Measurements from ENCODE around the gene CPNE5. TPM values are rescaled to one million over a fixed set of nuclear protein-coding genes. Genes with fewer than 3 reads are reported as not detected.

The CPNE5 gene
- total RNA-seq, 1 donor from 2014 or later, result 0.13 TPM

- Histone ChIP-seq H3K4me3 (ENCODE audit: low read depth, low read length) (no peak overlapping the region), H3K27me3 (ENCODE audit: control insufficient read depth, insufficient read depth, low read length) (peaks cover 10% of the 10 kb centered on the region), H3K36me3 (ENCODE audit: control insufficient read depth, insufficient read depth, low read length) (no peaks in the 10 kb centered on the region)
- DNase-seq (ENCODE audit: low read depth), result no peak
- TF ChIP-seq CTCF (IDR thresholded peaks at IDR 0.05; ENCODE audit: insufficient read depth, low read length, poor library complexity, severe bottlenecking), result no peak
Observed at GRCh38 chr6:36780442-36781177, 58.6 kb downstream of the CPNE5 start.

- DNase-seq (ENCODE audit: low read depth), result no peak
- no peaks in the 10 kb centered on the region for H3K36me3 ChIP-seq (ENCODE audit: control insufficient read depth, insufficient read depth, low read length)
- no peak overlapping the region for H3K4me3 ChIP-seq (ENCODE audit: low read depth, low read length)
- peaks cover 10% of the 10 kb centered on the region for H3K27me3 ChIP-seq (ENCODE audit: control insufficient read depth, insufficient read depth, low read length)
- no peak for TF ChIP-seq CTCF (IDR thresholded peaks at IDR 0.05; ENCODE audit: insufficient read depth, low read length, poor library complexity, severe bottlenecking)
Observed at GRCh38 chr6:36779227-36779626, 60.0 kb downstream of the CPNE5 start.

GRCh38 chr6:36777801-36778200 lies 61.4 kb downstream of the CPNE5 start:
- Histone ChIP-seq H3K27me3 (ENCODE audit: control insufficient read depth, insufficient read depth, low read length) (peaks cover 10% of the 10 kb centered on the region), H3K36me3 (ENCODE audit: control insufficient read depth, insufficient read depth, low read length) (no peaks in the 10 kb centered on the region), H3K4me3 (ENCODE audit: low read depth, low read length) (no peak overlapping the region)
- no peak for TF ChIP-seq CTCF (IDR thresholded peaks at IDR 0.05; ENCODE audit: insufficient read depth, low read length, poor library complexity, severe bottlenecking)
- DNase-seq (ENCODE audit: low read depth), result no peak

GRCh38 chr6:36776167-36776566 lies 63.1 kb downstream of the CPNE5 start:
- TF ChIP-seq CTCF (IDR thresholded peaks at IDR 0.05; ENCODE audit: insufficient read depth, low read length, poor library complexity, severe bottlenecking), result no peak
- Histone ChIP-seq H3K4me3 (ENCODE audit: low read depth, low read length) (no peak overlapping the region), H3K27me3 (ENCODE audit: control insufficient read depth, insufficient read depth, low read length) (peaks cover 10% of the 10 kb centered on the region), H3K36me3 (ENCODE audit: control insufficient read depth, insufficient read depth, low read length) (no peaks in the 10 kb centered on the region)
- no peak for DNase-seq (ENCODE audit: low read depth)

GRCh38 chr6:36774331-36774730 lies 64.9 kb downstream of the CPNE5 start:
- H3K4me3 ChIP-seq (ENCODE audit: low read depth, low read length), result no peak overlapping the region
- peaks cover 10% of the 10 kb centered on the region for H3K27me3 ChIP-seq (ENCODE audit: control insufficient read depth, insufficient read depth, low read length)
- no peaks in the 10 kb centered on the region for H3K36me3 ChIP-seq (ENCODE audit: control insufficient read depth, insufficient read depth, low read length)
- no peak for TF ChIP-seq CTCF (IDR thresholded peaks at IDR 0.05; ENCODE audit: insufficient read depth, low read length, poor library complexity, severe bottlenecking)
- DNase-seq (ENCODE audit: low read depth), result no peak

- Histone ChIP-seq H3K36me3 (ENCODE audit: control insufficient read depth, insufficient read depth, low read length) (no peaks in the 10 kb centered on the region), H3K27me3 (ENCODE audit: control insufficient read depth, insufficient read depth, low read length) (peaks cover 10% of the 10 kb centered on the region), H3K4me3 (ENCODE audit: low read depth, low read length) (no peak overlapping the region)
- TF ChIP-seq CTCF (IDR thresholded peaks at IDR 0.05; ENCODE audit: insufficient read depth, low read length, poor library complexity, severe bottlenecking), result no peak
- no peak for DNase-seq (ENCODE audit: low read depth)
Observed at GRCh38 chr6:36772397-36772796, 66.8 kb downstream of the CPNE5 start.

Data from kidney epithelial cell (primary cell).